Measurements from ENCODE around the gene SLC39A10.

GRCh38 chr2:195709901-195710806 lies 53.1 kb downstream of the SLC39A10 start:
- TF ChIP-seq CTCF (IDR thresholded peaks at IDR 0.05) (no peak), POLR2A (IDR thresholded peaks at IDR 0.05) (no peak)

All from sigmoid colon (tissue), 3 donors.